Mucosa of gallbladder (tissue), 1 donor: ENCODE measurements around the gene CARS2. TPM values are rescaled to one million over a fixed set of nuclear protein-coding genes. Genes with fewer than 3 reads are reported as not detected.
"Not testable (repeated sequence)": the region's sequence is repeated elsewhere in the genome, so short reads cannot be mapped to it uniquely, and the experiment has no call there.

Experiments used
- DNase-seq: peaks from one replicate; pipeline ENCODE4 v3.0.0-alpha.2; 2020; ENCODE audit warnings: low spot score
- total RNA-seq: library from RNA; stranded (reverse); gene quantifications from one replicate; pipeline ENCODE4 v1.2.1, GENCODE V29; 2021
- donor health status: DM: no; HTN: no; CAD: no.

The CARS2 gene
- total RNA-seq, 1 donor from 2014 or later, result 62.8 TPM

GRCh38 chr13:110618780-110619179 lies 87.1 kb downstream of the CARS2 start:
- DNase-seq, result no peak

GRCh38 chr13:110618167-110618566 lies 87.7 kb downstream of the CARS2 start:
- DNase-seq, result no peak

DNA sequence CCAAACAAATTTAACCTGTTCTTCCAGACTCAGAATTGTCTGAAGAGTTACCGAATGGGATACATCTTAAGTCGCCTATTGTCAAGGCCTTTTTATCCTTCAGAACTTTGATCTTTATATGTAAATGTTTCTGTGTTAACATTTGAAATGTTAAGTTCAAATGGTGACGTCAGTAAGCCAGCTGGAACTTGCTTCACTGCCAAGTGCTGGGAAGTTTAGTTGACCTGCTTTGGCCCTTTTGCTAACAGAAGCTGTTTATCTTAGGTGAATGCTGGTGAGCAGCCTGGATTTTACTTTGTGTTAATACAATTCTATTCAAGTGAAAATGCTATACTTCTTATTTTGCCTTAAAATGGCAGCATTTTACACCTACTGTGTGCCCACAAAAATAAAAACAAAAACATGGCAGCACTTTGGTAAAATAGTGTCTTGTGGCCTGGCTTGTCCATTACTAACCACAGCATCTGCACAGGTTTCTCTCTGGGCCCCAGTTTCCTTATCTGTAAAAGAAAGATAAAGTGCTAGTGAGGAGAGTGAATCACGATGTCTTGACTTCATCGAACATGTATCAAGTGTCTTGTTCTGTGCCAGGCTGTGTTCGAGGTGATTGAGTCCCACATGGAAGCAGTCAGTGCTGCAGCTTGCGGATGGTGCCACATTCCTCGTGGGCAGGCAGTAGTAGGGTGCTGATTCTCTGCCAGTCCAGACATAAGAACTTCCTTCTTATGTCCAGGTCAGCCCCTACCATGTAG lies 88.4 kb downstream of the CARS2 start:
- peak; percentile 69 for DNase-seq

GRCh38 chr13:110616103-110617101 lies 89.5 kb downstream of the CARS2 start:
- no peak for DNase-seq

DNA sequence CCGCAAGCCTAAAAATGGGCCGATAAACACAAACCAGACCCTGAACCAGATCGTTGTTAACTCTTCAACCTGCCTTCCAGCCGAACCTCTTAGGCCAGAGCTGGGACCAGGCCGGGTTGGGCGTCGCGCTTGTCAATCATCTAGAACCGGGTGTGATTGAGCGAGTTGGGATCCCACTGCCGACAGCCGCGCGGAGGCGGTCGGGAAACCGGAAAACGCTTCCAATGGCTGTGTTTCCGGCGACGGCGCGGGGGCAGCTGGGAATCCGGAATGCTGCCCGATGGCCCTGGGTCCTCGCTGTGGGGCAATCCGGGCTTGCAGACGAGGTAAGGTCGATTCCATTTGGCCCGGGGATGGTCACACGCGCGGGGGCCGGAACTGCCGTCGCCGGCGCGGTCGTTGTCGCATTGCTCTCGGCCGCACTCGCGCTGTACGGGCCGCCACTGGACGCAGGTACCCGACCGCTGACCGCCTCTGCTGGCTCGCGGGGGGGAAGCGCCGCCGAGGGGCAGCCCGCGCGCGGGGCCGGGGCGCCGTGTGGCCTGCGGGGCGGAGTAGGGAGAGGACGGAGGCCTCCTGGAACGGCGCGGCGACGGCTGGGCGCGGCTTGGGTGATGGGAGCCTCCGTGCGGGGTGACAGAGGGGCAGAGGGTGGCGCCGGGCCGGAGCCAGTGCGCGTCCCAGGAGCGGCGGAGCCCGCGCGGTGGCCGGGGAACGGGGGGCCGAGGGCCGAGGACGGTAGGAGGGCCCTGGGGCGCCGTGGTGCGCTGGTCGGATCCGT lies 90.4 kb downstream of the CARS2 start, which contains the start of gene NAXD:
Gene NAXD (plus strand): TSS at position 224 of the 781 bp plus-strand sequence. CDS start 57 bp downstream, at position 281.
- peak; percentile 94 for DNase-seq

DNA sequence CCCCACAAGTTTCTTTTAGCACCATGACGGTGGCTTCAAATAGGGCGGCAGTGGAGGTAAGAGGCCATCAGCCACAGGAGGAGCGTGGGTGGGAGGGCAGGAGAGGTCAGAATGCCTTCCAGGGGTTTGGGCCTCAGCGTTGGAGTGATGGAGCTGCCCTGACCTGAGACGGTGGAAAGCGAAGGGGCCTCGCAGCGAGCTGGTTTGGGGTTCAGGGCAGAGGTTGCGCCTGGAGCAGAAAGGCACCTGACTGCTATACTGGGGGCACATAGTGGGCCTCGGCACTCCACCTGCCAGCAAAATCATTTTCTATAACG lies 91.0 kb downstream of the CARS2 start:
- DNase-seq, result no peak

GRCh38 chr13:110610955-110611595 lies 94.8 kb downstream of the CARS2 start:
- no peak for DNase-seq

GRCh38 chr13:110607675-110608224 lies 98.2 kb downstream of the CARS2 start:
- DNase-seq, result no peak

GRCh38 chr13:110606281-110606680 lies 99.6 kb downstream of the CARS2 start:
- not testable (repeated sequence) for DNase-seq

DNA sequence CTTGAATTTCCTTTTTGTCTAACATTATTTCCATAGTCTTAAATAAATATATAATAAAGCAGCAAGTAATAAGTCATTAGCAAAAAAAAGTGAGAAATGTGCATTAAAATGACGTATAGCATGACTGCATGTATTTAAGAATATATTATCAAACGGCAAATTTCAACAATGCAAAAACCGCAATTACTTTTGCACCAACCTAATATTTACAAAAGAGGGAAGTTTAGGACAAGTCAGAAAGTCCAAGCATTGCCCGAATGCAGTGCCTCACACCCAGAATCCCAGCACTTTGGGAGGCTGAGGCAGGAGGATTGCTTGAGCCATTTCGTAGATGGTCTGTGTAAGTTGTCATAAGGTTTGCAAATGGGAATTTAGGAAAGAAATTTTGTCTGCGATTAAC lies 100.8 kb downstream of the CARS2 start:
- DNase-seq, result no peak

GRCh38 chr13:110600980-110601379 lies 104.9 kb downstream of the CARS2 start:
- no peak for DNase-seq

- DNase-seq, result no peak
These were observed 105.6 kb downstream of the CARS2 start for GRCh38 chr13:110600261-110600819.

DNA sequence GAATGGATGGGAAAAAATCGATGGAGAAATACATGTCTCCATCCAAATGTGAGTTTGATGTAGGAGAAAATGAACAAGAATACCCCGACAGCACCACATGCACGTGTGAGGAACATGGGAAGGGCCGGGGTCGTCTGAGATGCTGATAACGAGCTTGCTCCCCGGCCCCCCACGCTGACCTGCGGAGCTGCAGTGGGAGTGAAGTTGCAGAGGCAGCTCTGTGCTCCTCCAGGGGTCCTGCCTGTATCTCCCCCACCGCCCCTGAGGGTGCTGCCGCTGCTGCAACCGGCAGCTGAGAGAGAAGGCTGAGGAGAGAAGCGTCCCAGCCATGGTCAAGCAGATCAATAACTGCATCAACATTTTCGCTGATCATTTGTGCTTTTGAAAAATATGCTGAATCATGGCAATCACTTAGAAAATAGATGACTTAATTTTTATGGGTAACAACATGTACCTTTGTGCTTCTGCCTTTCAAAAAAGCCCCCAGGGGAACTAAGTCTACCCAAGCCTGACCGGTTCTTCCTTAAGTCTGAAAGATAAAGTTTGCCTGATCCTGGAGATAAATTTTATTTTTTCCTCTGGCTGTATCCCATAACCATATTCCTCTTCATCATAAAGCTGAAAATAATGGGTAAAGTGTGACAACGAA lies 108.8 kb downstream of the CARS2 start:
- DNase-seq, result no peak

DNA sequence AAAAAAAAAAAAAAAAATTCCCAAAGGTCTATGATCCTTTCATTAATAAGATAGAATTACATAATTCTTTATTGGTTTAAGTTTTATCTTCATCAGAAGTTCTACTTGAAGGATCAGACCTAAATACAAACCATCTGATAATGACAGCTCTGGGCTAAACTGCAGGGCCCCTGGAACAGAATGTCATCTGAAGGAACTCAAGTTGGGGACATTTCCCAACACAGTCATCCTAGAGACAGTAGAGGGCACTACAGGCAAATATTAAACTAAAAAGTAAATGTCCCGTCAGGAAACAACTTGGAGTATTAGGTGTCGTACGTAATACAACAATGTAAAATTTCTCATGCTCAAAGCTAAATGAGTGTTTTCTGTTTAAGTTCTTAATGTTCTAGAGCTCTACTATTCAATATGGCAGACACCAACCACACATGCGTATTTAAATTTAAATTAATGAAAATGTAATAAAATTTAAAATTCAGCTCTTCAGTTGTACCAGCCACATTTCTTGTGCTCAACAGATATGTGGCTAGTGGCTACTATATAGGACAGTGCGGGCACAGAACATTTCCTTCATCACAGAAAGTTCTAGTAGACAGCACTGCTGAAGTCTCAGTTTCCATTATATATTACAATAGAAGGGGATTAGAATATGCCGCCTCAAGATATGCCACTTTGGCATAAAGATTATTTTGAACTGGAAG lies 112.3 kb downstream of the CARS2 start:
- DNase-seq, result peak; percentile 21

- DNase-seq, result no peak
These were observed 113.3 kb downstream of the CARS2 start for GRCh38 chr13:110592665-110593064.
